NCI-H82 (cell line): ENCODE results near the gene TUBG2.

Source experiments
- DNase-seq: peaks from one replicate; lab custom pipeline; 2025; lab: John Stamatoyannopoulos, UW

Gene TUBG2

GRCh38 chr17:42677012-42677857, 18.2 kb downstream of the TUBG2 start:
- DNase-seq, result peak; percentile 100

- peak; percentile 96 for DNase-seq
Measured at GRCh38 chr17:42677921-42678781, 19.1 kb downstream of the TUBG2 start.

- DNase-seq, result peak; percentile 73
Measured at GRCh38 chr17:42678951-42679491, 19.9 kb downstream of the TUBG2 start.

GRCh38 chr17:42679492-42680330, 20.6 kb downstream of the TUBG2 start:
- peak; percentile 87 for DNase-seq

GRCh38 chr17:42680331-42680808, 21.3 kb downstream of the TUBG2 start:
- DNase-seq, result peak; percentile 35

- DNase-seq, result peak; percentile 86
Measured at GRCh38 chr17:42681976-42682721, 23.1 kb downstream of the TUBG2 start, which contains the start of gene CNTNAP1. CNTNAP1 (plus strand) TSS chr17:42682531; CDS start chr17:42682830, 299 bp downstream.

GRCh38 chr17:42682722-42683403, 23.8 kb downstream of the TUBG2 start:
- DNase-seq, result peak; percentile 76

- DNase-seq, result peak; percentile 21
Measured at GRCh38 chr17:42683407-42684034, 24.4 kb downstream of the TUBG2 start.

- DNase-seq, result no peak
Measured at GRCh38 chr17:42684929-42685556, 26.0 kb downstream of the TUBG2 start.

- no peak for DNase-seq
Measured at GRCh38 chr17:42685831-42686230, 26.7 kb downstream of the TUBG2 start.

GRCh38 chr17:42686520-42687128, 27.5 kb downstream of the TUBG2 start:
- peak; percentile 24 for DNase-seq

GRCh38 chr17:42687707-42688320, 28.7 kb downstream of the TUBG2 start:
- DNase-seq, result no peak

- DNase-seq, result no peak
Measured at GRCh38 chr17:42690596-42690995, 31.5 kb downstream of the TUBG2 start.

GRCh38 chr17:42691021-42691545, 32.0 kb downstream of the TUBG2 start:
- DNase-seq, result no peak

- DNase-seq, result no peak
Measured at GRCh38 chr17:42692489-42692888, 33.4 kb downstream of the TUBG2 start.

GRCh38 chr17:42694524-42694923, 35.4 kb downstream of the TUBG2 start:
- DNase-seq, result no peak

GRCh38 chr17:42695500-42695899, 36.4 kb downstream of the TUBG2 start:
- no peak for DNase-seq
